ENCODE measurements around the gene PRDM8. TPM values are rescaled to one million over a fixed set of nuclear protein-coding genes. Genes with fewer than 3 reads are reported as not detected.

PRDM8 gene
- total and polyA plus RNA-seq, 2 of the 4 experiments (the other 2 are of a cell fraction), result 5.7 to 15.8 TPM

GRCh38 chr4:80207664-80208063, 10.4 kb downstream of the PRDM8 start:
- no peak overlapping the region for H3K9ac ChIP-seq (ENCODE audit: low read depth, low read length)
- dilution Hi-C loops (cut with HindIII; ENCODE audit: low sequenced_read_pairs, unreplicated experiment), result no loop called here
- intact Hi-C loops (cut with micrococcal nuclease), result loop anchor here (10.0 kb wide), 1 partner anchor 633 kb away; no protein-coding TSS in a partner anchor
- no peak overlapping the region for H2AK9ac ChIP-seq (replicated peaks; ENCODE audit: low read depth, low read length, poor library complexity)
- DNase-seq, result no peak
- H3K18ac ChIP-seq (ENCODE audit: low read depth, low read length), result no peak overlapping the region
- no peaks in the 10 kb centered on the region; the same call in 1 of the 2 replicates for H3K36me3 ChIP-seq (ENCODE audit: control insufficient read depth, insufficient read depth, low read length)
- no peak overlapping the region for H4K8ac ChIP-seq (ENCODE audit: low read depth in 2 of 2, low read length in 2 of 2)
- no peaks in the 10 kb centered on the region for H3K9me3 ChIP-seq (ENCODE audit: control insufficient read depth, insufficient read depth, low read length)
- H3K4me2 ChIP-seq (ENCODE audit: low read depth, low read length), result no peak overlapping the region
- H2BK5ac ChIP-seq (ENCODE audit: low read depth, low read length, poor library complexity, severe bottlenecking), result peak overlapping the region; percentile 89
- ChIA-PET POLR2A (ENCODE audit: unreplicated experiment) (no interaction called here), CTCF (no interaction called here)
- in situ Hi-C loops (cut with MboI; ENCODE audit: low sequenced_read_pairs), result loop anchor here (25.0 kb wide), 1 partner anchor 1170 kb away; no protein-coding TSS in a partner anchor
- no peak overlapping the region for H3K4me3 ChIP-seq (ENCODE audit: insufficient read depth, low read depth, low read length)
- H3K27me3 ChIP-seq (ENCODE audit: control insufficient read depth, insufficient read depth, low read length), result no peaks in the 10 kb centered on the region
- no peak for ATAC-seq (ENCODE audit: low read depth)
- no peak overlapping the region for H4K91ac ChIP-seq (ENCODE audit: insufficient read depth, low read depth, low read length)
- no peak overlapping the region for H2AFZ ChIP-seq (replicated peaks; ENCODE audit: low read length, poor library complexity)
- no peaks in the 10 kb centered on the region; the same call in 1 of the 2 replicates for H3K4me1 ChIP-seq (ENCODE audit: control insufficient read depth, insufficient read depth, low read length)
- no peak overlapping the region for H2BK120ac ChIP-seq (ENCODE audit: low read depth, low read length)
- peak overlapping the region; percentile 75; the same call in 1 of the 2 replicates for H3K14ac ChIP-seq (replicated peaks; ENCODE audit: low read depth, low read length)
- 0 out of 2 replicates have a peak, but pooled peaks cover 4% of the 10 kb centered on the region for H4K20me1 ChIP-seq (ENCODE audit: insufficient read depth, low read length)
- H2BK20ac ChIP-seq (ENCODE audit: low read depth, low read length), result no peak overlapping the region
- peak overlapping the region; percentile 99 for H2AK5ac ChIP-seq (ENCODE audit: low read depth, low read length)
- peaks cover 13% of the 10 kb centered on the region for H3K9me1 ChIP-seq (ENCODE audit: insufficient read depth, low read length)
- no peak overlapping the region for H4K5ac ChIP-seq (ENCODE audit: low read depth, low read length)
- no peak overlapping the region for H3K23ac ChIP-seq (ENCODE audit: low read depth, low read length)
- H3K79me1 ChIP-seq (ENCODE audit: low read depth in 1 of 2, low read length in 2 of 2), result peaks cover 4 to 30% of the 10 kb centered on the region in 2 experiments; a peak in 2 of 4 replicates
- BruUV-seq (replicated peaks), result no TSS peak
- H2BK15ac ChIP-seq (ENCODE audit: low read depth, low read length), result peak overlapping the region; percentile 19; the same call in 2 of the 3 replicates
- TF ChIP-seq RAD21 (IDR thresholded peaks at IDR 0.05; ENCODE audit: low read length) (no peak), MAFK (IDR thresholded peaks at IDR 0.05; ENCODE audit: low read depth, low read length) (no peak), MAZ (IDR thresholded peaks at IDR 0.05; ENCODE audit: borderline replicate concordance, low read depth, low read length) (no peak), CHD1 (IDR thresholded peaks at IDR 0.05; ENCODE audit: low read depth, low read length) (no peak)
- peak overlapping the region; percentile 78; the same call in 1 of the 2 replicates for H3K4ac ChIP-seq (ENCODE audit: low read depth, low read length)
- no peak overlapping the region for H3K27ac ChIP-seq (ENCODE audit: insufficient read depth, low read length)
- H3K56ac ChIP-seq (ENCODE audit: extremely low read depth, insufficient read depth, low read length), result no peak overlapping the region
- WGBS, 2 experiments (ENCODE audit: extremely low coverage in 2 of 2, insufficient read length in 1 of 2), result 86% methylated on average over 9 of the region's 10 CpGs; no CpG with 5 or more reads in 1 of the 2 experiments
